NB4 (cell line): ENCODE measurements around the gene RPTOR.

Experiments used
- DNase-seq: peaks from one replicate; pipeline ENCODE4 v3.0.0; 2010; ENCODE audit warnings: low read depth
- H3K4me3 ChIP-seq: one replicate; pipeline ENCODE4 v1.5.1; 2011; ENCODE audit warnings: mild to moderate bottlenecking, low read depth, low read length, moderate library complexity
- CTCF ChIP-seq: IDR thresholded peaks from one replicate; pipeline ENCODE4 v1.5.1; 2012; ENCODE audit warnings: low read depth, low read length
- MYC ChIP-seq: IDR thresholded peaks from 2 replicates; pipeline ENCODE4 v1.6.1; 2011; ENCODE audit warnings: low read depth, low read length
- POLR2A ChIP-seq: IDR thresholded peaks from 2 replicates; pipeline ENCODE4 v1.6.1; 2011; ENCODE audit warnings: mild to moderate bottlenecking; ENCODE audit not compliant: insufficient read length; ENCODE audit errors: extremely low read depth
- TF ChIP-seq, protein P1 (sequence below): IDR thresholded peaks from 2 replicates; pipeline ENCODE4 v1.6.1; 2011; ENCODE audit warnings: low read depth, low read length

The RPTOR gene

GRCh38 chr17:80986816-80987475 lies 442.3 kb downstream of the RPTOR start:
- H3K4me3 ChIP-seq = no peak overlapping the region
- DNase-seq = peak; percentile 68
- TF ChIP-seq MYC = no peak
- TF ChIP-seq POLR2A = no peak
- no peak for TF ChIP-seq CTCF
- TF ChIP-seq, protein P1, sequence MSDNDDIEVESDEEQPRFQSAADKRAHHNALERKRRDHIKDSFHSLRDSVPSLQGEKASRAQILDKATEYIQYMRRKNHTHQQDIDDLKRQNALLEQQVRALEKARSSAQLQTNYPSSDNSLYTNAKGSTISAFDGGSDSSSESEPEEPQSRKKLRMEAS = no peak

DNA sequence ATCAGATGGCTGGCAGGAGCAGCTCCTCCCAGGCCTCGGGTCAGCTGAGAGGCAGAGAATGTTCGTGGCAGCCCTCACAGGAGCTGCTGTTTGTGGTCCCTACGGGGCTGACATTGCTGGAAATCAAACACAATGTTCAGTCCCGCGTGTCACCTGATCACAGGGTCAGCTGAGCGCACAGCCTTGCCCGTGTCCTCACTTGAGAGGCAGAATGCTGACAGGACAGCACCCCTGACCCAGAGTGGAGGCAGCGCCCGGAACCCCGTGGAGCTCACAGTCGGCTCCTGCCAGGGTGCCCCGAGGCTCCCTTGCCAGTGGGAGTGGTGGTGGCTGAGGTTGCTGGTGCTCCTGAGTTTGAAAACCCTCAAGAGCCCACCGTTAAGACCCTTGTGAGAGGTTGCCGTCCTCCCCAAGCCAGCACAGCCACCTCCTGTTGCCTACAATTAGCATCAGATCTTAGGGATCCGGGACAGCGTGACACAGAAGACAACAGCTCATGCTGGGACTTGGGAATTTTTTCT lies 443.4 kb downstream of the RPTOR start:
- no peak for TF ChIP-seq CTCF
- TF ChIP-seq POLR2A = no peak
- TF ChIP-seq, protein P1 = no peak
- TF ChIP-seq MYC = no peak
- no peak overlapping the region for H3K4me3 ChIP-seq
- peak; percentile 30 for DNase-seq

- TF ChIP-seq MYC (no peak), CTCF (no peak), POLR2A (no peak)
- TF ChIP-seq, protein P1 = no peak
- DNase-seq = peak; percentile 12
- H3K4me3 ChIP-seq = no peak overlapping the region
Measured at GRCh38 chr17:80989586-80989913, 444.9 kb downstream of the RPTOR start.

DNA sequence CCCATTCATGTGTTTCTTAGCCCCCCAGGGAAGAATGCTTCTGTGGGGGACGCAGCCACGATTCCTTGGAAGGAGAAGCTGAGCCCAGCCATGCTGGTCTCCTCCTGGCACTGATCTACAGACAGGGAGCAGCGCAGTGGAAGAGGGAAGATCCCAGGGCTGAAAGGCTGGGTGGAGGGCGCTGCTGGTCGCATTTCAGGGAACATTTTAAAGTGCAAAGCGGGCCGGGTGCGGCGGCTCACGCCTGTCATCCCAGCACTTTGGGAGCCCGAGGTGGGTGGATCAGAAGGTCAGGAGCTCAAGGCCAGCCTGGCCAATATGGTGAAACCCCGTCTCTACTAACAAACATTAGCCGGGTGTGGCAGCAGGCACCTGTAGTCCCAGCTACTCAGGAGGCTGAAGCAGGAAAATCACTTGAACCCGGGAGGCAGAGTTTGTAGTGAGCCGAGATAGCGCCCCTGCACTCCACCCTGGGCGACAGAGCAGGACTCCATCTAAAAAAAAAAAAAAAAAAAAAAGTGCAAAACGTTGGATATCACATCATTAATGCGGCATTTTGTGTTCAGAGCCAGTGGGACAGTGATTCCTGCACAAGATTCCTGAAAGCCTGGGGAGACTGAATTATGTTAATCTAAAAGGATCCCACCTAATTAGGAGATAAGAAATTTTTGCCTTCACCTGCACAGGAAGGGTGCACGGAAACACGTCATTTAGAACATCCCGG lies 446.4 kb downstream of the RPTOR start:
- TF ChIP-seq POLR2A = no peak
- no peak for TF ChIP-seq MYC
- TF ChIP-seq CTCF = no peak
- TF ChIP-seq, protein P1 = no peak
- H3K4me3 ChIP-seq = peak overlapping the region; percentile 61
- DNase-seq = peak; percentile 6

DNA sequence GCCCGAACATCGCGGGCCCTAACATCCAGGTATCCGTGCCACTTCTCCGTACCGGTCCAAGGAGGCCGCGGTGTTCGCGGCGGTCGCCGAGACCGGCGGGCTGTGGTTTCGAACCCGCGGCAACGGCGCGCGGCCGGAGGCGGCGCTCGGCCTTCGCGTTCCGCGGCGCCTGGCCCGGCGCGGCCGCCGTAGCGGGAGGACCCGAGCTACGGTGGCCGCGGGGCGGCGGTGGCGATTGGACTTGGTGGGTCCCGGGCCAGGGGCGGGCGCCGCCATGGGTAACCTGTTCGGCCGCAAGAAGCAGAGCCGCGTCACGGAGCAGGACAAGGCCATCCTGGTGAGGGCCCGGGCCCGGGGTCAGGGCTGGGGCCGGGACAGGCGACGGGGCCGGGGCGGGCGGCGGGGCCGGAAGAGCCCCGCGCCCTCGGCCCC lies 447.0 kb downstream of the RPTOR start, which contains the start of gene CHMP6:
Gene CHMP6, plus strand, starts transcription at position 197 of the 432 bp plus-strand sequence. Its CDS starts 78 bp downstream, at position 275.
- peak within 1 kb of the TSS; percentile 64 for H3K4me3 ChIP-seq
- DNase-seq = peak; percentile 84
- peak; percentile 45 for TF ChIP-seq POLR2A
- TF ChIP-seq, protein P1 = no peak
